Kidney capillary endothelial cell (primary cell): Measurements from ENCODE around the gene BIK.

Source experiments
- DNase-seq: peaks from one replicate; pipeline ENCODE4 v3.0.0-alpha.2; 2018; ENCODE audit warnings: low spot score

Gene BIK

DNA sequence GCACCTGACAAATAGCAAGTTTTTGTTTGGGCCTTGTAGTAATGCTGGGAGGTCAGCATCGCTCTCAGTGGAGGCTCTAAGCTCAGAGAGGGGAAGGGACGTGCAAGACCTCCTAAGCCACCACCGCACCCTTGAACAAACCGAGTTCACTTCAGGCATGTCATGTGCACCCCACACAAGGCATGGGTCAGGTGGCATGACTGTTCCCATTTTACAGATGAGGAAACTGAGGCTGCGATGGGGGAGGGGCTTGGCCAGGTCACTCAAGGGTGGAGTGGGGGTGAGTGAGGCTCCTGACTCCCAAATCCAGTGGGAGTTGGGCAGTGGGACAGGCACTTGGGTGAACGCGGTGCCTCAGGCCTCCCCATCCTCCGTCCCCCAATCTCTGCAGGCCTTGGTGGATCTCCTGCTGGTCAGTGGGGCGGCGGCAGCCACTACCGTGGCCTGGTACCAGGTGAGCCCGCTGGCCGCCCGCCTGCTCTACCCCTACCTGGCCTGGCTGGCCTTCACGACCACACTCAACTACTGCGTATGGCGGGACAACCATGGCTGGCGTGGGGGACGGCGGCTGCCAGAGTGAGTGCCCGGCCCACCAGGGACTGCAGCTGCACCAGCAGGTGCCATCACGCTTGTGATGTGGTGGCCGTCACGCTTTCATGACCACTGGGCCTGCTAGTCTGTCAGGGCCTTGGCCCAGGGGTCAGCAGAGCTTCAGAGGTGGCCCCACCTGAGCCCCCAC lies 52.0 kb downstream of the BIK start:
- DNase-seq: no peak

- DNase-seq: no peak
Observed at GRCh38 chr22:43163241-43163795, 52.8 kb downstream of the BIK start.

DNA sequence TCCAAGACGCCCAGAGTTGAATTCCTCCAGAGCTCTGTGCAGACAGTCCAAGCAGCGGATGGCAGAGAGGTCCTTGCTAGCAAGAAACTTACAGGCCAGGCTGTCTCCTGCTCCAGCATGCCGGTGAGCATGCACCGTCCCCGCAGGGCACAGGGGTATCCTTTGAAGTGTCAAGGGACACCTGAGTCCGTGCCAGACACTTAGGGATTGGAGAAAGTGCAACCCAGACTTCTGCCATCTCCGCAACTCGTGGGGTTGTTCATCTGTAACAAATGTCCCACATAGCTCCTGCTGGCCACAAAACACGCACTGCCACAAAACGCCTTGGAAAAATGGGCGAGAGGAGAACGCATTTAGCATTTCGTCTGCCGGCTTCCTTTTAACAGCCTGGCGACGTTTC lies 54.1 kb downstream of the BIK start:
- no peak for DNase-seq

DNA sequence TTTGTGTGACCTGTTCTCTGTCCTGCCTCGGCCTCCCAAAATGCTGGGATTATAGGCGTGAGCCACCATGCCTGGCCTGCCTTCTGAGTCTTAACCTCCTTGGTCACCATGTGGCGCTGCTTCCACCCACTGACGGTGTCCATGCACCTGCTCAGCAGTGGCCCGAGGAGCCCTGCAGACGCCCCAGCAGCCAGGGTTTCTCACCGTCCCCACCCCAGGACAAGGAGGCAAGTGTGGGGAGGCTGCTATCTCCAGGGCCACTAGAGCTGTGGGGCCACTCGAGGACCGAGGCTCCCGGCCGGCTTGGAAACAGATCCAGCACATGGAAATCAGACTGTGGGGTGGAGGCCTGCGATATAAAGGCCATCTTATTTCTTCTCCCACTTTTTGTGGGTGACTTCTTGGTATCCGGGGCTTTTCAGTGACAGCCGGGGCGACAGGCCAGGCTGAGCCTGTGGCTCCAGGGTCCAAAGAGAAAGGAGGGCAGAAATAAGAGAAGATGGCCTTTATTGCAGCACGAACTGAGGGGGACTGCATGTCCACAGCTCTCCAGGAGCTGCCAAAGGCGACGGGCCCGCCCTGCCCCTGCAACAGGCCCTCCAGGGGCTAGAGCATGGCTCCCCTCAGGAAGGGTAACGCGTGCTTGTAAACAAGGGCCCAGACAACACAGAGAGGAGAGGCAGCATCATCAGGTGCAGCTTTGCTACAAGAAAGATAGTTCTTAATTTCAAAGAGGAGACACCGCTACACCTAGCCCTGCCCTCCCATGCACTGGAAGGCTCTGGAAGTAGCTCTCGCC lies 55.8 kb downstream of the BIK start:
- no peak for DNase-seq

DNA sequence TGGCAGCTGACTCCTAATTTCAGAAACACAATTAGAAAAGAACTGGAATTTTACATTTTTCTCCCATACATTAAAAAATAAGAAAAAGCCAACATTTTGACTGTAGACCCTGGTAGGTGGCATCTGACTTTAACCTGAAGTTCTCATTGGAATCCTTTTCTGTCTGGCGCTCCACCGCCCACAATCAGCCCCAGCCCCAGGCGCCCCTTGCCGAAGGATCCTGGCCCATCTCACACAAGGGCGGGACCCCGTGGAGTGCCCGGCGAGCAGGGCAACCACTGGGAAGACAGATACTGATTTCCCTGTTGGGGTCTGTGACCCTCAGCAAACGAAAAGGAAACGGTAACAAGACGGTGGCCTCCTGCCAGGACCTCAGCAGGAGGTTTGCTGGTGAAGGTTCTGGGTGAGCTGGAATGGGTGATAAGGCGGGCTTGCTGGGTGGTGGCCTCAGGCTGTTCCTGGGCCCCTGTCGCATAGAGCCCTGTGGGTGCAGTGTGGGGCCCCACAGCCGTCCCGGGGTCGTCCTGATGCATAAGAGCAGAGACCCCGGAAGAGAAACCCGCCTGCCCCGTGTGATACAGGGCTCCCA lies 56.5 kb downstream of the BIK start:
- no peak for DNase-seq

DNA sequence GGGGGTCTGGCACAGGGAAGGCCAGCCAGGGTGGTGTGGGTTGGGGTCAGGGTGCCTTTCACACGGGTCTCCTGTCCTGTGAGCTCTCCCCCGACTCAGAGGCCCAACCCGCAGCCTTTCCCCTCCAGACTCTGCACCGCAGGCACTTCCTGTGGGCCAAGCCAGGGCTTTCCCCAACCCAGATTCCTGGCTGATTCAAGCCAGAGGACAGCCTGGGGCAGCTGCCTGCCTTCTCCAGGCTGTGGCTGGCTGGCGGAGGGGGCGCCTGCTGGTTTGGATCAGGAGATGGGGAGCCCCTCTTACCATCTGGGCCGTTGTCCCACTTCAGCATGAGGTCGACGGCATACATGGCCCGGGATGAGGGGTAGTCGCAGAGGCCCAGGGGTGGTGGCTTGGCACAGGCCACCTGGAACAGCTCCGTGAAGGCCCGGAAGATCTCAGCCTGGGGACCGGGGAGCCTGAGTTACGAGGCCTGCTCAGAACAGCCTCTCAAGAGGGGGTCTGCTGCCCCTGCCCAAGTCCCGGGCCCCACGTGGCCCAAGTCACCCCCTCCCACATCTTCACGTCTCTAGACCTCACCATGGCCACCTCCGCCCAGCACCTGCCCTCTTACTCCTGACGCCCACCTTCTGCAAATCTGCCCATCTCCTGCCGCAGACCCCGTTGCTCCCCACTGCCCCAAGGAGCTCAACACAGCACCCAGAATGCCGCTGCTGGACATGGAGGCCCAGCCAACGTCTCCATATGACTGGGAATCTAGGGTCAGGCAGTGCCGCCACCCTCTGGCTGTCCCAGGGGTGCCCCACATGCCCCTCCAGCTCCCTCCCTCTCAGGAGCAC lies 58.1 kb downstream of the BIK start:
- no peak for DNase-seq

DNA sequence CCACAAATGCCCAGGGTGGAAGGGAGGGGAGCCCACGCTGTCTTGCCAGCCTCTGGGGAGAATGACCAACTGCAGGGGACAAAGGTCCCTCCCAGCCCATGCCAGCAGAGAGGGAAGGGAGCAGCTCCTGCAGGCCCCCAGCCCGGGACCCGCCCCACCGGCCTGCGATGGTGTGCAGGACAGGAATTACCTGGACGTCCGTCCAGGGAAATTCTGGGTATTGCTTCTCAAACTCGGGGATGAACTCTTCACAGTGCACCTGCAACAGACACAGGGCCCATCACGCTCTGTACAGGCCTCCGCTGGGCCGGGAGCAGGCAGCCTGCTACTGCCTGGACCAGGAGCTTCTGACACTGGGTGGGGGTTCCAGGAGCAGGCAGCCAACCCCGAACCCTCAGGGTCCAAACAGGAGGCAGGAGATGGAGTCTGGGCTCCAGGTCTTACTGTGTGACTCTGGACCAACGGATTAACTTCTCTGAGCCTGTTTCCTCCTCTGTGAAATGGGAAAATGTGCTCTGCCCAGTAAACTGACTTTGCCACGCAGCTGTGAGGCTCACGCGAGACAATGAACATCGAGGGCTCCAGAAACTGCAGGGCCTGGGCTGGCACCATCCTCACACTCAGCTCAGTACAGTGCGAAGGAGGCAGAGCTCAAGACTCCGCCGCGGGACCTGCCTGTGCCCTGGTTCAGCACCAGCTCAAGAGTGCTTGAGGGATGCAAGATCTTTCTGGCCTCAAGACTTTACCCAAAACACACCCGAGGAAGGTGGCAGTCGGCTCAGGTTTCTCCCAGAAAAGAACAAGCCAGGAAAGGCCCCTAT lies 59.0 kb downstream of the BIK start:
- DNase-seq: no peak

- no peak for DNase-seq
Observed at GRCh38 chr22:43170131-43170480, 59.6 kb downstream of the BIK start.

DNA sequence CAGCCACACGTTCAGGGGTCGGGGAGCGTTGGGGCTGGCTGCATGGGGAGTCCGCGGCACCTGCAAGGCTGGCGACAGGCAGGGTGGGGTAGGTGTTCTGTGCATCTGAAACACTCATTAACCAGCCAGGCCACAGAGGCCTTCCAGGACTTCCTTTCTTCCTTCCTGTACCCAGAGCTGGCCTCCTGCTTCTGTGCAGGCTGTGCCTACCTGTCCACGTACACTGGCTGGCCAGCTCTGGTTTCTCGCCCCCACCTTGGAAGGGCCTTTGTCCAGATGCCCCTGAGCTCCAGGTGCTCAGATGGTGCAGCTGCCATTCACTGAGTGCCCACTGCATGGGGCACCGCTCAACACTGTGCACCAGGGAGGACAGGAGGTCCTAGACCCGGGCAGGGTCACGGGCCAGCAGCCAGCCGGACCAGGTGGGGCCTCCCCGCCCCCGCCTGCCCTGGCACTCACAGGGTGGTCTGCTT lies 60.5 kb downstream of the BIK start:
- no peak for DNase-seq

DNA sequence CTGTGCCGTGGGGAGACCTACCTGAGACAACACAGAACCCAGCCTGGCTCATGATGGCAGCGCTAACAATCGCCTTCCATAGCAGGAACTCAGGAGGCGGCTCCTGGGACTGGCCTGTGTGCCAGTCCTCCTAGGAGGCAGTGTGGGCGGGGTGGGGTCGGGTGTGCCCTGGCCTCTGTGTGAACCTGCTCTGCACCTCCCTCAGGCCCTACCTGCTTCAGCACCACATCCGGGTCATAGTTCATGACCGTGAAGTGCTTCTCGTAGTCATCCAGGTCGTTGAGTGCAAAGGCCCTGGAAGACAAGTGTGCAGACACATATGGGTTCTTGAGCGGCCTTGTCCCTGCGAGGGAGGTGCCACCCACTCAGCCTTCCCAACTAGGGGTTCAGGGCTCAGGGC lies 61.1 kb downstream of the BIK start:
- no peak for DNase-seq

DNA sequence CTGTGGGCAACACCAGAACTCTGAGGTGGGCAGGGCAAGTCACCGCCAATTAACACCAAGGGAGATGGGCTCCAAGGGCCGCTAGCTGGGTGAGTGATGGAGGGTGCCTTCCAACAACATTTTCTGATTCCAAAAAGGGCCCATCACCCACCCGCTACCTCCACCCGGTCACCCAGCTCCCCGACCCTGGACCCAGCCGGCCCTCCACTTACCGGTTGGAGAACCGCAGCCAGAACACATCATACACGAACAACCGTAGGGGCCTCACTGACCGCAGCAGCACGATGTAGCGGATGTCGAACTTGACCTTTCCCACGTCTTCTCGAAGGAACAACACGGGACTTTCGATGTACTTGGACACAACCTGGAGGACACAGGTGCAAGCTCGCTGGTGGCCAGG lies 61.6 kb downstream of the BIK start:
- DNase-seq: no peak

- no peak for DNase-seq
Observed at GRCh38 chr22:43173566-43173965, 63.0 kb downstream of the BIK start.

GRCh38 chr22:43173976-43174720 lies 63.6 kb downstream of the BIK start:
- DNase-seq: no peak

- no peak for DNase-seq
Observed at GRCh38 chr22:43174941-43175531, 64.5 kb downstream of the BIK start.

DNA sequence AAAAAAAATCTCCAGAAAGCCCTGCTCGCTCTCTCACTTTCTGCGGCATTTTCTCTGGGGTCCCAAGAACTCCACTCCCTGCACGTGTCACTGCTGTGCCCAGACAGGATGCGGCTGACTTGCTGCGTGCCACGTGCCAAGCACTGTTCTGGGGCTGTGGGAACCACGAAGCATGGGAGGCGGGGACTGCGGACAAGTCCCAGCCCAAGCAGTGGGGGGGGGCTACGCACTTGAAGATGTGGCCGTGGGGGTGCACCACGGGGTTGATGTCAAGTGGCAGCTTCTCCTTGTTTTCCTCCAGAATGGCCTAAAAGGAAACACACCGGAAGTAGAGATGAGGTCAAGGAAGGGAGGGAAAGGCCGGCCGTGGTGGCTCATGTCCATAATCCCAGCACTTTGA lies 65.5 kb downstream of the BIK start:
- no peak for DNase-seq

DNA sequence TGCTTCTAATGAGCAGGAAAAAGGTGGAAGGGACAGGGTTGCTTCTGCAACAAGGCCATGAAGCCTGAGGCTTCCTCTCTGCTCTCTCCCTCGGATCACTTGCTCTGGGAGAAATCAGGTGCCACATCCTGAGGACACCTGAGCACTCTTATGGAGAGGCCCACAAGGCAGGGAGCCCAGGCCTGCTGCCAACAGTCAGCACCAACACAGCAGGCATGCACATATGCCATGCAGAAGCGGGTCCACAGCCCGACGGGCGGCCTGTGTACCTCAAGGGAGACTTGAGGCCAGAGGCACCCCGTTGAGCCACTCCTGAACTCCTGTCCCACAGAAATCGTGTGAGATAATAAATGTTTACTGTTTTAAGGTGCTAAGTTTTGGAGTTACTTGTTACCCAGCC lies 66.9 kb downstream of the BIK start:
- DNase-seq: no peak
